ENCODE measurements around the gene CDK6. TPM values are rescaled to one million over a fixed set of nuclear protein-coding genes. Genes with fewer than 3 reads are reported as not detected.

The CDK6 gene
- total and polyA plus RNA-seq, 2 experiments from 2014 or later = 7.4 to 23.7 TPM

- Histone ChIP-seq H3K4me1 (ENCODE audit: insufficient read depth) (peaks cover 38% of the 10 kb centered on the region), H3K27ac (ENCODE audit: low read depth) (no peak overlapping the region), H3K9me2 (ENCODE audit: insufficient read depth) (no peaks in the 10 kb centered on the region), H3K27me3 (ENCODE audit: insufficient read depth) (no peaks in the 10 kb centered on the region), H3K79me2 (replicated peaks; ENCODE audit: insufficient read depth) (peaks cover 30% of the 10 kb centered on the region), H3K36me3 (ENCODE audit: insufficient read depth) (no peaks in the 10 kb centered on the region), H3F3A (replicated peaks; ENCODE audit: low read depth) (no peaks in the 10 kb centered on the region), H3K4me2 (no peak overlapping the region), H2AFZ (no peak overlapping the region), H4K20me1 (replicated peaks; ENCODE audit: insufficient read depth) (no peaks in the 10 kb centered on the region), H3K4me3 (no peak overlapping the region)
- Mint-ChIP-seq H3K27me3 (ENCODE audit: insufficient read depth, low read depth, poor library complexity) (peaks cover 2% of the 10 kb centered on the region), H3K36me3 (ENCODE audit: low read depth) (peaks cover 14% of the 10 kb centered on the region), H3K4me3 (no peak overlapping the region), H3K4me1 (peaks cover 51% of the 10 kb centered on the region), H3K9me3 (peaks cover 14% of the 10 kb centered on the region), H3K27ac (no peak overlapping the region; the same call in 1 of the 2 replicates)
- no peak for ATAC-seq
- DNase-seq (ENCODE audit: low spot score) = no peak
- TF ChIP-seq POLR2AphosphoS5 (IDR thresholded peaks at IDR 0.05; ENCODE audit: low read depth) (no peak), REST (IDR thresholded peaks at IDR 0.05; ENCODE audit: unreplicated experiment) (no peak), ETS1 (IDR thresholded peaks at IDR 0.05) (no peak), CREB1 (CRISPR knock-in tag; IDR thresholded peaks at IDR 0.05; ENCODE audit: low read depth) (no peak), ZNF114 (CRISPR knock-in tag; IDR thresholded peaks at IDR 0.05) (no peak), JUNB (IDR thresholded peaks at IDR 0.05; ENCODE audit: unreplicated experiment) (no peak), STAT1 (IDR thresholded peaks at IDR 0.05; ENCODE audit: unreplicated experiment) (no peak), NANOG (IDR thresholded peaks at IDR 0.05; ENCODE audit: borderline replicate concordance) (no peak), CTCF (conservative IDR thresholded peaks at IDR 0.05; ENCODE audit: low read depth in 2 of 2) (no peak), EZH2 (IDR thresholded peaks at IDR 0.05; ENCODE audit: low read depth, unreplicated experiment) (no peak), ZNF462 (CRISPR knock-in tag; IDR thresholded peaks at IDR 0.05) (no peak), EZH2phosphoT487 (IDR thresholded peaks at IDR 0.05; ENCODE audit: unreplicated experiment) (no peak), ZNF331 (CRISPR knock-in tag; IDR thresholded peaks at IDR 0.05; ENCODE audit: low read depth) (no peak)
Observed at GRCh38 chr7:92811158-92811557, 25.2 kb downstream of the CDK6 start.
